ENCODE data around the gene SLC4A5. TPM values are rescaled to one million over a fixed set of nuclear protein-coding genes. Genes with fewer than 3 reads are reported as not detected.

SLC4A5 gene
- polyA plus RNA-seq, 1 of the 3 experiments (the other 2 are of a cell fraction): 0.25 TPM

- Histone ChIP-seq H3K9me3 (no peaks in the 10 kb centered on the region), H3K27me3 (ENCODE audit: insufficient read depth) (no peaks in the 10 kb centered on the region), H3K27ac (ENCODE audit: low read depth in 2 of 2, low read length in 1 of 2) (no peak overlapping the region; a peak in 1 of 4 replicates), H3K4me1 (ENCODE audit: control insufficient read depth in 1 of 2, insufficient read depth in 2 of 2, low read depth in 1 of 2, low read length in 1 of 2) (peaks cover 4 to 22% of the 10 kb centered on the region in 2 experiments; a peak in 2 of 4 replicates), H3K4me2 (no peak overlapping the region), H4K20me1 (ENCODE audit: insufficient read depth) (peaks cover 6% of the 10 kb centered on the region; the same call in 1 of the 2 replicates), H3K9ac (no peak overlapping the region), H2AFZ (ENCODE audit: low read depth) (no peak overlapping the region), H3K4me3 (ENCODE audit: low read depth in 2 of 2, low read length in 1 of 2) (no peak overlapping the region), H3F3A (replicated peaks; ENCODE audit: insufficient read depth) (no peaks in the 10 kb centered on the region), H3K36me3 (replicated peaks in 1 of 2; ENCODE audit: control insufficient read depth in 1 of 2, insufficient read depth in 2 of 2, low read length in 1 of 2) (peaks cover 5 to 55% of the 10 kb centered on the region in 2 experiments), H3K9me2 (no peaks in the 10 kb centered on the region), H3K79me2 (ENCODE audit: insufficient read depth) (peaks cover 18% of the 10 kb centered on the region; the same call in 1 of the 2 replicates)
- TF ChIP-seq IRF3 (IDR thresholded peaks at IDR 0.05; ENCODE audit: low read depth, low read length): no peak
- TF ChIP-seq RAD21 (IDR thresholded peaks at IDR 0.05; ENCODE audit: low read length): no peak
- no peak for TF ChIP-seq MEF2A (IDR thresholded peaks at IDR 0.05; ENCODE audit: borderline replicate concordance, low read depth)
- TF ChIP-seq USF2 (IDR thresholded peaks at IDR 0.05; ENCODE audit: borderline replicate concordance, low read depth, low read length): no peak
- no peak for TF ChIP-seq CTCF (IDR thresholded peaks at IDR 0.05)
- TF ChIP-seq JUND (IDR thresholded peaks at IDR 0.05): no peak
- TF ChIP-seq REST (IDR thresholded peaks at IDR 0.05; ENCODE audit: low read depth, low read length): no peak
- no peak for TF ChIP-seq GATA2 (CRISPR knock-in tag; IDR thresholded peaks at IDR 0.05)
- TF ChIP-seq FOXJ3 (CRISPR knock-in tag; IDR thresholded peaks at IDR 0.05): no peak
- TF ChIP-seq FOXM1 (IDR thresholded peaks at IDR 0.05; ENCODE audit: low read depth): no peak
- no peak for TF ChIP-seq SIN3A (IDR thresholded peaks at IDR 0.05; ENCODE audit: borderline replicate concordance, low read depth, low read length)
- no peak for TF ChIP-seq TAF1 (IDR thresholded peaks at IDR 0.05; ENCODE audit: borderline replicate concordance, low read depth, low read length)
- TF ChIP-seq YY1 (IDR thresholded peaks at IDR 0.05; ENCODE audit: low read depth): no peak
- no peak for TF ChIP-seq NRF1 (IDR thresholded peaks at IDR 0.05; ENCODE audit: low read depth, low read length)
- TF ChIP-seq NFIC (IDR thresholded peaks at IDR 0.05; ENCODE audit: borderline replicate concordance): no peak
- TF ChIP-seq EZH2phosphoT487 (IDR thresholded peaks at IDR 0.05; ENCODE audit: borderline replicate concordance, low read depth): no peak
- no peak for TF ChIP-seq TCF12 (IDR thresholded peaks at IDR 0.05)
- TF ChIP-seq EP300 (IDR thresholded peaks at IDR 0.05; ENCODE audit: borderline replicate concordance in 1 of 2, low read depth in 1 of 2, low read length in 1 of 2): no peak
- ChIA-PET POLR2A (no interaction called here), CTCF (interaction anchor here (0.9 to 1.9 kb wide), 3 partner anchors 18 to 123 kb away, joined by 3 to 8 read pairs (median 3); no protein-coding TSS in a partner anchor)
- DNase-seq: no peak
- WGBS (ENCODE audit: low lambda C conversion rate): 98% methylated on average over 4 of the region's 5 CpGs
These were observed 30.0 kb upstream of the SLC4A5 start for GRCh38 chr2:74373221-74373676.
